K562 (cell line): ENCODE data around the gene ASGR1. TPM values are rescaled to one million over a fixed set of nuclear protein-coding genes. Genes with fewer than 3 reads are reported as not detected.
A peak's percentile ranks its signal among the peaks of the same experiment; 100 is the strongest.

Experiments
- ADNP ChIP-seq: fragments of 200-800 bp; sonication (Bioruptor generic); IDR thresholded peaks from 2 replicates; pipeline ENCODE4 v1.6.1; 2016; ENCODE audit warnings: missing genetic modification characterization, missing compliant biosample characterization
- ELF2 ChIP-seq: fragments of 250-450 bp; sonication (Bioruptor Pico); IDR thresholded peaks from 2 replicates; pipeline ENCODE4 v1.5.0; 2021; ENCODE audit warnings: mild to moderate bottlenecking
- FOXM1 ChIP-seq, 2 experiments: fragments of 450-650 bp in 1 of 2; sonication (generic) in 1 of 2; formaldehyde crosslinking in 1 of 2; IDR thresholded peaks; 2 replicates each; pipeline versions ENCODE4 v1.6.1 to v1.9.0; 2017 to 2022; ENCODE audit warnings: low read depth in 2 of 2, mild to moderate bottlenecking in 2 of 2, missing genetic modification reagents in 1 of 2, moderate library complexity in 1 of 2
- GABPA ChIP-seq: fragments of 200-800 bp; sonication (Bioruptor generic); conservative IDR thresholded peaks from 2 replicates; pipeline ENCODE4 v1.6.1; 2016; ENCODE audit warnings: low read depth, missing genetic modification characterization, missing compliant biosample characterization
- NKRF ChIP-seq: fragments of 450-650 bp; IDR thresholded peaks from 2 replicates; pipeline ENCODE4 v1.6.1; 2016; ENCODE audit warnings: borderline replicate concordance
- PHF20 ChIP-seq: fragments of 450-650 bp; IDR thresholded peaks from 2 replicates; pipeline ENCODE4 v1.6.1; 2018; ENCODE audit not compliant: partially characterized antibody
- PHF8 ChIP-seq: fragments of 200-600 bp; sonication (generic); IDR thresholded peaks from 2 replicates; pipeline ENCODE4 v1.6.1; 2012; ENCODE audit warnings: mixed run types, mild to moderate bottlenecking, inconsistent platforms, low read length, moderate library complexity, borderline replicate concordance
- PPARD ChIP-seq: fragments of 250-450 bp; sonication (Bioruptor Pico); IDR thresholded peaks from 2 replicates; pipeline ENCODE4 v1.8.0; 2022; ENCODE audit warnings: inconsistent platforms, mild to moderate bottlenecking, moderate library complexity
- PREB ChIP-seq: sonication (generic); formaldehyde crosslinking; IDR thresholded peaks from 2 replicates; pipeline ENCODE4 v1.8.1; 2023; ENCODE audit warnings: mild to moderate bottlenecking, missing genetic modification reagents
- PRMT5 ChIP-seq: sonication (generic); formaldehyde crosslinking; IDR thresholded peaks from 2 replicates; pipeline ENCODE4 v1.5.0; 2020; ENCODE audit warnings: missing genetic modification reagents
- TFAP4 ChIP-seq: sonication (generic); formaldehyde crosslinking; IDR thresholded peaks from 2 replicates; pipeline ENCODE4 v1.8.0; 2022; ENCODE audit warnings: missing genetic modification reagents, mild to moderate bottlenecking, moderate library complexity, borderline replicate concordance
- ZNF197 ChIP-seq: fragments of 200-800 bp; sonication (Bioruptor generic); IDR thresholded peaks from 2 replicates; pipeline ENCODE4 v1.6.1; 2016; ENCODE audit warnings: low read depth, missing genetic modification characterization, missing compliant biosample characterization
- ZNF431 ChIP-seq: sonication (generic); formaldehyde crosslinking; IDR thresholded peaks from 2 replicates; pipeline ENCODE4 v1.8.0; 2022; ENCODE audit warnings: mild to moderate bottlenecking, missing genetic modification reagents
- ZNF717 ChIP-seq: fragments of 250-450 bp; sonication (Bioruptor Pico); IDR thresholded peaks from 2 replicates; pipeline ENCODE4 v1.5.0; 2021
- polyA plus RNA-seq, 8 experiments: library from polyadenylated mRNA; depleted of rRNA in 4 of 8; stranded (reverse) in 5 of 8; unstranded in 3 of 8; fragments of >200 nt; fragmentation: Nextera tagmentation in 2 of 8; fragmentation: Illumina TruSeq in 1 of 8; extraction: Ambion mirVana in 2 of 8; extraction: Trizol in 1 of 8; gene quantifications; 2 replicates each; pipeline versions ENCODE4 v1.2.1 to v1.2.3, GENCODE V29; 2011 to 2014; ENCODE audit warnings: inconsistent platforms in 1 of 8, missing spikeins in 1 of 8
- total RNA-seq, 7 experiments: library from RNA; depleted of rRNA in 6 of 7; stranded (reverse); fragments of >200 nt in 6 of 7; fragmentation: Illumina TruSeq in 2 of 7; extraction: Trizol in 2 of 7; gene quantifications; 2 replicates each; pipeline versions ENCODE4 v1.2.1 to v1.2.3, GENCODE V29; 2011 to 2021; ENCODE audit warnings: low replicate concordance in 1 of 7
- TF ChIP-seq, protein P1 (sequence below): fragments of 200-400 bp; formaldehyde crosslinking; IDR thresholded peaks from 2 replicates; pipeline ENCODE4 v1.6.1; 2017; ENCODE audit warnings: mild to moderate bottlenecking, low read depth, low read length, moderate library complexity
- TF ChIP-seq, protein P2 (sequence below), 3 experiments: IDR thresholded peaks in 2 of 3; conservative IDR thresholded peaks in 1 of 3; 2 replicates each; pipeline ENCODE4 v1.5.1; 2011 to 2012; ENCODE audit warnings: low read length in 3 of 3, mild to moderate bottlenecking in 3 of 3, control low read depth in 2 of 3, improper control_type of control experiment in 1 of 3, inconsistent platforms in 1 of 3, low read depth in 1 of 3, mixed read lengths in 1 of 3, moderate library complexity in 1 of 3; ENCODE audit not compliant: insufficient read depth in 2 of 3
- TF ChIP-seq, protein P3 (sequence below): sonication (generic); formaldehyde crosslinking; IDR thresholded peaks from 2 replicates; pipeline ENCODE4 v1.8.0; 2022; ENCODE audit warnings: missing genetic modification reagents, mild to moderate bottlenecking, borderline replicate concordance

ASGR1 gene
- total and polyA plus RNA-seq, 9 of the 15 experiments (the other 6 are each of a cell fraction or from before 2014, with no cell fraction given) = 0.11 to 1.0 (median 0.64) TPM; not detected in 2

DNA sequence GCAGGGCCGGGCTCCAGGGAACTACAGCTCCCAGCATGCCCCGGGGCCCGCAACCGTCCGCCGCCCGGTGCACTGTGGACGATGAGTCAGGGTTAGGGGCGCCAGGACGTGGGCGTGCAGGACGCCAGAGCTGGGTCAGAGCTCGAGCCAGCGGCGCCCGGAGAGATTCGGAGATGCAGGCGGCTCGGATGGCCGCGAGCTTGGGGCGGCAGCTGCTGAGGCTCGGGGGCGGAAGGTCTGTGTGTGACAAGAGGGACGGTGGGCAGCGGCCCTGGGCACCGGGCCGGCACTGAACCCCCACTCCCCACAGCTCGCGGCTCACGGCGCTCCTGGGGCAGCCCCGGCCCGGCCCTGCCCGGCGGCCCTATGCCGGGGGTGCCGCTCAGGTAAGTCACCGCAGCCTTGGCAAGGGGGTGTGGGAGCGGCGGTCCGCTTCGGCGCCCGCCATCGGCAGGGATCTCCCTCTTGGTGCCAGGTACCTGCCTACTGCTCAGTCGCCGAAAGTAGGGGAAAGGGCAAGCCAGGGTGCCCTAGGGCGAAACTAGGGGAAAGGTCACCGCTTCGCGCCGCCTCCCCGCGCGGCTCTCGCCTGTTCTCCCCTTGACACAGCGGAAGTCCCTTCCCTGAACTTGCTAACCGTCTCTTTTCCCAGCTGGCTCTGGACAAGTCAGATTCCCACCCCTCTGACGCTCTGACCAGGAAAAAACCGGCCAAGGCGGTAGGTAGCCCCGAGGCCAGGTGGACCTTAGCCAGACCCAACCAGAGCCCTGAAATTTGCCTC lies 40.8 kb upstream of the ASGR1 start, which contains the start of the genes ACADVL and DLG4 (continued):
- TF ChIP-seq, protein P1, sequence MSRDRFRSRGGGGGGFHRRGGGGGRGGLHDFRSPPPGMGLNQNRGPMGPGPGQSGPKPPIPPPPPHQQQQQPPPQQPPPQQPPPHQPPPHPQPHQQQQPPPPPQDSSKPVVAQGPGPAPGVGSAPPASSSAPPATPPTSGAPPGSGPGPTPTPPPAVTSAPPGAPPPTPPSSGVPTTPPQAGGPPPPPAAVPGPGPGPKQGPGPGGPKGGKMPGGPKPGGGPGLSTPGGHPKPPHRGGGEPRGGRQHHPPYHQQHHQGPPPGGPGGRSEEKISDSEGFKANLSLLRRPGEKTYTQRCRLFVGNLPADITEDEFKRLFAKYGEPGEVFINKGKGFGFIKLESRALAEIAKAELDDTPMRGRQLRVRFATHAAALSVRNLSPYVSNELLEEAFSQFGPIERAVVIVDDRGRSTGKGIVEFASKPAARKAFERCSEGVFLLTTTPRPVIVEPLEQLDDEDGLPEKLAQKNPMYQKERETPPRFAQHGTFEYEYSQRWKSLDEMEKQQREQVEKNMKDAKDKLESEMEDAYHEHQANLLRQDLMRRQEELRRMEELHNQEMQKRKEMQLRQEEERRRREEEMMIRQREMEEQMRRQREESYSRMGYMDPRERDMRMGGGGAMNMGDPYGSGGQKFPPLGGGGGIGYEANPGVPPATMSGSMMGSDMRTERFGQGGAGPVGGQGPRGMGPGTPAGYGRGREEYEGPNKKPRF = no peak
- TF ChIP-seq PHF8 (peak; percentile 67; the same call in 1 of the 2 replicates), TFAP4 (CRISPR knock-in tag) (peak; percentile 58), FOXM1 (IDR thresholded peaks at IDR 0.05; ENCODE audit: low read depth) (no peak), FOXM1 (CRISPR knock-in tag; IDR thresholded peaks at IDR 0.05; ENCODE audit: low read depth) (no peak), ADNP (tag) (no peak), ZNF197 (no peak), PRMT5 (CRISPR knock-in tag) (no peak), GABPA (tag) (peak; percentile 16; the same call in 1 of the 2 replicates), ELF2 (CRISPR knock-in tag) (peak; percentile 47; the same call in 1 of the 2 replicates), PPARD (no peak), NKRF (no peak), ZNF717 (CRISPR knock-in tag) (no peak), PREB (no peak), PHF20 (no peak), ZNF431 (no peak)
- TF ChIP-seq, protein P2, sequence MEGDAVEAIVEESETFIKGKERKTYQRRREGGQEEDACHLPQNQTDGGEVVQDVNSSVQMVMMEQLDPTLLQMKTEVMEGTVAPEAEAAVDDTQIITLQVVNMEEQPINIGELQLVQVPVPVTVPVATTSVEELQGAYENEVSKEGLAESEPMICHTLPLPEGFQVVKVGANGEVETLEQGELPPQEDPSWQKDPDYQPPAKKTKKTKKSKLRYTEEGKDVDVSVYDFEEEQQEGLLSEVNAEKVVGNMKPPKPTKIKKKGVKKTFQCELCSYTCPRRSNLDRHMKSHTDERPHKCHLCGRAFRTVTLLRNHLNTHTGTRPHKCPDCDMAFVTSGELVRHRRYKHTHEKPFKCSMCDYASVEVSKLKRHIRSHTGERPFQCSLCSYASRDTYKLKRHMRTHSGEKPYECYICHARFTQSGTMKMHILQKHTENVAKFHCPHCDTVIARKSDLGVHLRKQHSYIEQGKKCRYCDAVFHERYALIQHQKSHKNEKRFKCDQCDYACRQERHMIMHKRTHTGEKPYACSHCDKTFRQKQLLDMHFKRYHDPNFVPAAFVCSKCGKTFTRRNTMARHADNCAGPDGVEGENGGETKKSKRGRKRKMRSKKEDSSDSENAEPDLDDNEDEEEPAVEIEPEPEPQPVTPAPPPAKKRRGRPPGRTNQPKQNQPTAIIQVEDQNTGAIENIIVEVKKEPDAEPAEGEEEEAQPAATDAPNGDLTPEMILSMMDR (IDR thresholded peaks at IDR 0.05 in 2 of 3, conservative IDR thresholded peaks at IDR 0.05 in 1 of 3; ENCODE audit: insufficient read depth in 2 of 3, low read depth in 1 of 3, low read length in 3 of 3) = no peak
- TF ChIP-seq, protein P3, sequence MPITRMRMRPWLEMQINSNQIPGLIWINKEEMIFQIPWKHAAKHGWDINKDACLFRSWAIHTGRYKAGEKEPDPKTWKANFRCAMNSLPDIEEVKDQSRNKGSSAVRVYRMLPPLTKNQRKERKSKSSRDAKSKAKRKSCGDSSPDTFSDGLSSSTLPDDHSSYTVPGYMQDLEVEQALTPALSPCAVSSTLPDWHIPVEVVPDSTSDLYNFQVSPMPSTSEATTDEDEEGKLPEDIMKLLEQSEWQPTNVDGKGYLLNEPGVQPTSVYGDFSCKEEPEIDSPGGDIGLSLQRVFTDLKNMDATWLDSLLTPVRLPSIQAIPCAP (CRISPR knock-in tag) = no peak
